ENCODE measurements around the gene CS. TPM values are rescaled to one million over a fixed set of nuclear protein-coding genes. Genes with fewer than 3 reads are reported as not detected.
A peak's percentile ranks its signal among the peaks of the same experiment; 100 is the strongest.

CS gene
- polyA plus RNA-seq, 1 donor from 2014 or later, result 65.7 TPM

DNA sequence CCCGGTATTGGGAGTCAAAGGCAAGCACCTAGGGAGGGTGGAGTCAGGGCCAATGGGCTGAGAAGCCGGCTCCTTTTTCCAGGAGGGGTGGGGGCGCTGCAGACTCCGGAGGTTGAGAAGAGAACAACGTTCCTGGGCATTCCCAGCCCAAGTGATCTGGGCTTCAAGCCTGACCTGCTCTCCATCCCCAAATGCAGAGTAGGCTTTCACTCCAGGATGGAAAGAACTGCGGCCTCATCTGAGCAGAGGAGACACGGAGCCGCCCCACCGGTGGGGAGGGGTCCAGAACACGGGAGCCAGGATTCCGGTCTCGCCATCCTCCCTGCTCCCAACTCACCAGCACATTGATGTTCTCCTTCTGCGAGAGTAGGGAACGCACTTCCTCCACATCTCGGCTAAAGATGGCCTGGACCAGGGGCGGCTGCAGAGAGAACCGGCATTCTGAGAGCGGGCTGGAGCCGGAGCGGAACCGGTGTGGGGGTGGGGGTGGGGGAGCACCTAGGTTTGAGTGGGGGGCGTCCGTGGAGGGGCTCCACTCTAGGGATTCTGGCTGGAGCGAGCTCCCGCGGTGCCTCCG lies 42.6 kb downstream of the CS start:
- Histone ChIP-seq H3K27ac (ENCODE audit: low read length) (peak overlapping the region; percentile 80), H3K9me3 (ENCODE audit: low read length) (no peaks in the 10 kb centered on the region), H3K27me3 (ENCODE audit: insufficient read depth, low read depth, low read length) (no peaks in the 10 kb centered on the region), H3K4me2 (ENCODE audit: low read length) (peak overlapping the region; percentile 90), H3F3A (ENCODE audit: insufficient read depth, low read length, poor library complexity, severe bottlenecking) (no peaks in the 10 kb centered on the region), H3K9ac (ENCODE audit: low read length) (peak overlapping the region; percentile 96), H3K4me3 (ENCODE audit: low read length) (peak overlapping the region; percentile 96), H3K9me2 (ENCODE audit: insufficient read depth, low read length) (no peaks in the 10 kb centered on the region), H3K36me3 (ENCODE audit: insufficient read depth, low read length) (peaks cover 7% of the 10 kb centered on the region), H4K20me1 (ENCODE audit: insufficient read depth) (no peaks in the 10 kb centered on the region), H3K79me2 (replicated peaks; ENCODE audit: insufficient read depth, low read length) (peaks cover 21% of the 10 kb centered on the region), H2AFZ (ENCODE audit: low read depth, low read length) (peak overlapping the region; percentile 57)
- TF ChIP-seq, protein P1, sequence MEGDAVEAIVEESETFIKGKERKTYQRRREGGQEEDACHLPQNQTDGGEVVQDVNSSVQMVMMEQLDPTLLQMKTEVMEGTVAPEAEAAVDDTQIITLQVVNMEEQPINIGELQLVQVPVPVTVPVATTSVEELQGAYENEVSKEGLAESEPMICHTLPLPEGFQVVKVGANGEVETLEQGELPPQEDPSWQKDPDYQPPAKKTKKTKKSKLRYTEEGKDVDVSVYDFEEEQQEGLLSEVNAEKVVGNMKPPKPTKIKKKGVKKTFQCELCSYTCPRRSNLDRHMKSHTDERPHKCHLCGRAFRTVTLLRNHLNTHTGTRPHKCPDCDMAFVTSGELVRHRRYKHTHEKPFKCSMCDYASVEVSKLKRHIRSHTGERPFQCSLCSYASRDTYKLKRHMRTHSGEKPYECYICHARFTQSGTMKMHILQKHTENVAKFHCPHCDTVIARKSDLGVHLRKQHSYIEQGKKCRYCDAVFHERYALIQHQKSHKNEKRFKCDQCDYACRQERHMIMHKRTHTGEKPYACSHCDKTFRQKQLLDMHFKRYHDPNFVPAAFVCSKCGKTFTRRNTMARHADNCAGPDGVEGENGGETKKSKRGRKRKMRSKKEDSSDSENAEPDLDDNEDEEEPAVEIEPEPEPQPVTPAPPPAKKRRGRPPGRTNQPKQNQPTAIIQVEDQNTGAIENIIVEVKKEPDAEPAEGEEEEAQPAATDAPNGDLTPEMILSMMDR (IDR thresholded peaks at IDR 0.05; ENCODE audit: poor library complexity, severe bottlenecking), result peak; percentile 29
- TF ChIP-seq, protein P2, sequence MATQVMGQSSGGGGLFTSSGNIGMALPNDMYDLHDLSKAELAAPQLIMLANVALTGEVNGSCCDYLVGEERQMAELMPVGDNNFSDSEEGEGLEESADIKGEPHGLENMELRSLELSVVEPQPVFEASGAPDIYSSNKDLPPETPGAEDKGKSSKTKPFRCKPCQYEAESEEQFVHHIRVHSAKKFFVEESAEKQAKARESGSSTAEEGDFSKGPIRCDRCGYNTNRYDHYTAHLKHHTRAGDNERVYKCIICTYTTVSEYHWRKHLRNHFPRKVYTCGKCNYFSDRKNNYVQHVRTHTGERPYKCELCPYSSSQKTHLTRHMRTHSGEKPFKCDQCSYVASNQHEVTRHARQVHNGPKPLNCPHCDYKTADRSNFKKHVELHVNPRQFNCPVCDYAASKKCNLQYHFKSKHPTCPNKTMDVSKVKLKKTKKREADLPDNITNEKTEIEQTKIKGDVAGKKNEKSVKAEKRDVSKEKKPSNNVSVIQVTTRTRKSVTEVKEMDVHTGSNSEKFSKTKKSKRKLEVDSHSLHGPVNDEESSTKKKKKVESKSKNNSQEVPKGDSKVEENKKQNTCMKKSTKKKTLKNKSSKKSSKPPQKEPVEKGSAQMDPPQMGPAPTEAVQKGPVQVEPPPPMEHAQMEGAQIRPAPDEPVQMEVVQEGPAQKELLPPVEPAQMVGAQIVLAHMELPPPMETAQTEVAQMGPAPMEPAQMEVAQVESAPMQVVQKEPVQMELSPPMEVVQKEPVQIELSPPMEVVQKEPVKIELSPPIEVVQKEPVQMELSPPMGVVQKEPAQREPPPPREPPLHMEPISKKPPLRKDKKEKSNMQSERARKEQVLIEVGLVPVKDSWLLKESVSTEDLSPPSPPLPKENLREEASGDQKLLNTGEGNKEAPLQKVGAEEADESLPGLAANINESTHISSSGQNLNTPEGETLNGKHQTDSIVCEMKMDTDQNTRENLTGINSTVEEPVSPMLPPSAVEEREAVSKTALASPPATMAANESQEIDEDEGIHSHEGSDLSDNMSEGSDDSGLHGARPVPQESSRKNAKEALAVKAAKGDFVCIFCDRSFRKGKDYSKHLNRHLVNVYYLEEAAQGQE (IDR thresholded peaks at IDR 0.05; ENCODE audit: borderline replicate concordance), result no peak

DNA sequence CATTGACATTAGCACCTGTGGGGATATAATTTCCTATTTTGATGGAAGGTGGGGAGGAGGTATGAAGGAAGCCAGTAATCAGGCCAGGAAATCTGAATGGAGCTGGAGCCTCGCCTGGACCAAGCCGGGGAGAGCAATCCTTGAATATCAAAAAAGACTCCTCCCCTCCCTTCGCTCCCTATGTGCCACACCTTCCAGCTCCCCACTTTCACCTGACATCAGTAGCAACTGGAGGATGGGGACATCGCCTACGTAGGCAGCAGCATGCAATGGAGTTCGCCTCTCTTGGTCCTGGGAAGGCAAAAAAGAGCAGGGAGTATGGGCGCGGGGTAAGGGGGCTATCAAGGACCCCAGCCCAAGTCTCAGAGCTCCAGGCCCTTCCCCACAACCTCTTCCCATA lies 43.1 kb downstream of the CS start:
- Histone ChIP-seq H3K27ac (ENCODE audit: low read length) (peak overlapping the region; percentile 80), H3K9me3 (ENCODE audit: low read length) (no peaks in the 10 kb centered on the region), H3K4me2 (ENCODE audit: low read length) (peak overlapping the region; percentile 90), H3F3A (ENCODE audit: insufficient read depth, low read length, poor library complexity, severe bottlenecking) (no peaks in the 10 kb centered on the region), H3K9ac (ENCODE audit: low read length) (peak overlapping the region; percentile 96), H3K79me2 (replicated peaks; ENCODE audit: insufficient read depth, low read length) (peaks cover 21% of the 10 kb centered on the region), H3K9me2 (ENCODE audit: insufficient read depth, low read length) (no peaks in the 10 kb centered on the region), H3K4me3 (ENCODE audit: low read length) (peak overlapping the region; percentile 96), H2AFZ (ENCODE audit: low read depth, low read length) (peak overlapping the region; percentile 57), H4K20me1 (ENCODE audit: insufficient read depth) (no peaks in the 10 kb centered on the region), H3K27me3 (ENCODE audit: insufficient read depth, low read depth, low read length) (no peaks in the 10 kb centered on the region), H3K36me3 (ENCODE audit: insufficient read depth, low read length) (peaks cover 7% of the 10 kb centered on the region)
- TF ChIP-seq MXI1 (conservative IDR thresholded peaks at IDR 0.05; ENCODE audit: poor library complexity, severe bottlenecking), result no peak
- TF ChIP-seq, protein P1 (IDR thresholded peaks at IDR 0.05; ENCODE audit: poor library complexity, severe bottlenecking), result no peak

DNA sequence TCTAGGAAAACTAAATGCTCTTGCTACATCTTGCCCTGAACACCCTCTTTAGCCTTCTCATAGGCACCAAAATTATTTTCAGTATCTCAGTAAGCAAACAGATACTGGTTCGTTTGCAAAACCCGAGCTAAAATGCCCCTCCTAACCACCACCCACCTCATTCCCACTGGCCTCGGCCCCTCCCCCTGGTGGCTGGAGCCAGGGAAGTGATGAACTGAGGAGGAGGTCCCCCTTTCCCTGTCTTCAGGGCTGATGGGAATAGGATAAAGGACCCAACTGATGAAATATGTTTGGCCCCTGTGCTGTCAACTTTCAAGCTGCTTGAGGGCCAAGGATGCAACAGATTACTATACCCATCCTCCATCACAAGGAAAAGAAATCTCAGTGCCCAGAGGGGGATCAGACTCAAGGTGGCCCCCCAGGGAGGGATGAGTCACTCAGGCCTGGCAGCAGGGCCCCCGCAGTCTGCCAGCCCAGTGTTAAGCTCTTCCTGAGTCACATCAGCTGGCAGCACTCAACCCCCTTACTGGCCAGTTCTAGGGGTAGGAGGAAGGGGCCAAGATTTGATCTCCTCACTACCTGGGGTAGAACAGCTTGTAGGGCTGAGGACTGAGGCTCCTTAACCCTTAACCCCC lies 43.7 kb downstream of the CS start:
- no peaks in the 10 kb centered on the region for H3K27me3 ChIP-seq (ENCODE audit: insufficient read depth, low read depth, low read length)
- no peaks in the 10 kb centered on the region for H4K20me1 ChIP-seq (ENCODE audit: insufficient read depth)
- peak overlapping the region; percentile 96 for H3K9ac ChIP-seq (ENCODE audit: low read length)
- no peak overlapping the region for H3K27ac ChIP-seq (ENCODE audit: low read length)
- peaks cover 7% of the 10 kb centered on the region for H3K36me3 ChIP-seq (ENCODE audit: insufficient read depth, low read length)
- no peaks in the 10 kb centered on the region for H3K9me3 ChIP-seq (ENCODE audit: low read length)
- H3F3A ChIP-seq (ENCODE audit: insufficient read depth, low read length, poor library complexity, severe bottlenecking), result no peaks in the 10 kb centered on the region
- peaks cover 21% of the 10 kb centered on the region for H3K79me2 ChIP-seq (replicated peaks; ENCODE audit: insufficient read depth, low read length)
- no peak overlapping the region for H2AFZ ChIP-seq (ENCODE audit: low read depth, low read length)
- H3K4me3 ChIP-seq (ENCODE audit: low read length), result peak overlapping the region; percentile 96
- H3K4me2 ChIP-seq (ENCODE audit: low read length), result peak overlapping the region; percentile 90
- H3K9me2 ChIP-seq (ENCODE audit: insufficient read depth, low read length), result no peaks in the 10 kb centered on the region
- TF ChIP-seq, protein P1 (IDR thresholded peaks at IDR 0.05; ENCODE audit: poor library complexity, severe bottlenecking), result no peak
- TF ChIP-seq POLR2AphosphoS5 (IDR thresholded peaks at IDR 0.05) (no peak), EP300 (conservative IDR thresholded peaks at IDR 0.05; ENCODE audit: poor library complexity, severe bottlenecking) (no peak), TAF1 (IDR thresholded peaks at IDR 0.05; ENCODE audit: low read depth) (no peak)
- TF ChIP-seq, protein P2 (IDR thresholded peaks at IDR 0.05; ENCODE audit: borderline replicate concordance), result no peak
